ENCODE data around the gene ATAD2B.

DNA sequence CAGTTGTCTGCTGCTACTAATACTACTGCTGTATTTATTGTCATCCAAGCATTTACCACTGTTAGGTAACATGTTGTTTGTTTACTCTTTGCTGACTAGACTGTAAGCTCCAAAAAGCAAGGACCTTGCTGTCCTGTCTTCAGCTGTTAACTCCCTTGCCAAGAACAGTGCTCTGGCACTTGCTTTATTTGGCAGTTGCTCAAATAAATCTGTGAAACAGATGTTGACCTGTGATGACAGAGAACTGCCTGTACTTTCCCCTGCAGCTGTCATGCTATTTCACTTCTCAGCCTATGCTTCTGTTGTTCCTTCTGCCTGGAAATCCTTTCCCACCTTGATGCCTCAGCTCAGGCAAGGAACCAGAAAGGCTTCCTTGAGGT is 181.2 kb downstream of the ATAD2B start:
- TF ChIP-seq, protein P1, sequence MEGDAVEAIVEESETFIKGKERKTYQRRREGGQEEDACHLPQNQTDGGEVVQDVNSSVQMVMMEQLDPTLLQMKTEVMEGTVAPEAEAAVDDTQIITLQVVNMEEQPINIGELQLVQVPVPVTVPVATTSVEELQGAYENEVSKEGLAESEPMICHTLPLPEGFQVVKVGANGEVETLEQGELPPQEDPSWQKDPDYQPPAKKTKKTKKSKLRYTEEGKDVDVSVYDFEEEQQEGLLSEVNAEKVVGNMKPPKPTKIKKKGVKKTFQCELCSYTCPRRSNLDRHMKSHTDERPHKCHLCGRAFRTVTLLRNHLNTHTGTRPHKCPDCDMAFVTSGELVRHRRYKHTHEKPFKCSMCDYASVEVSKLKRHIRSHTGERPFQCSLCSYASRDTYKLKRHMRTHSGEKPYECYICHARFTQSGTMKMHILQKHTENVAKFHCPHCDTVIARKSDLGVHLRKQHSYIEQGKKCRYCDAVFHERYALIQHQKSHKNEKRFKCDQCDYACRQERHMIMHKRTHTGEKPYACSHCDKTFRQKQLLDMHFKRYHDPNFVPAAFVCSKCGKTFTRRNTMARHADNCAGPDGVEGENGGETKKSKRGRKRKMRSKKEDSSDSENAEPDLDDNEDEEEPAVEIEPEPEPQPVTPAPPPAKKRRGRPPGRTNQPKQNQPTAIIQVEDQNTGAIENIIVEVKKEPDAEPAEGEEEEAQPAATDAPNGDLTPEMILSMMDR (IDR thresholded peaks at IDR 0.05; ENCODE audit: low read depth, low read length, missing input control): no peak
- peak; percentile 66 to 74 for TF ChIP-seq RXRA (IDR thresholded peaks at IDR 0.05)
